Loucy (cell line): ENCODE results near the gene KLHL8.

Experiments
- H2AFZ ChIP-seq: fragments of 200-600 bp; sonication (generic); 2 replicates; pipeline ENCODE4 v1.6.0; 2016; ENCODE audit warnings: antibody characterized with exemption, mild to moderate bottlenecking, low read length, moderate library complexity
- H3F3A ChIP-seq: fragments of 200-600 bp; 2 replicates; pipeline ENCODE4 v1.6.0; 2016; ENCODE audit warnings: antibody characterized with exemption, low read depth, mild to moderate bottlenecking
- H3K27me3 ChIP-seq: fragments of 200-600 bp; sonication (generic); 2 replicates; pipeline ENCODE4 v1.6.1; 2014; ENCODE audit warnings: low read length, mild to moderate bottlenecking; ENCODE audit not compliant: insufficient read depth, poor library complexity, severe bottlenecking
- H3K36me3 ChIP-seq: fragments of 200-600 bp; sonication (generic); 2 replicates; pipeline ENCODE4 v1.6.1; 2016; ENCODE audit warnings: low read length; ENCODE audit not compliant: insufficient read depth
- H3K4me1 ChIP-seq: fragments of 200-600 bp; sonication (generic); 2 replicates; pipeline ENCODE4 v1.5.1; 2014; ENCODE audit warnings: low read length, mild to moderate bottlenecking; ENCODE audit not compliant: insufficient read depth, poor library complexity, severe bottlenecking
- H3K4me2 ChIP-seq: fragments of 200-600 bp; sonication (generic); 2 replicates; pipeline ENCODE4 v1.6.0; 2014; ENCODE audit warnings: antibody characterized with exemption, low read length, low read depth, mild to moderate bottlenecking; ENCODE audit not compliant: poor library complexity, severe bottlenecking
- H3K4me3 ChIP-seq: fragments of 200-600 bp; sonication (generic); 2 replicates; pipeline ENCODE4 v1.5.1; 2014; ENCODE audit warnings: low read length, mild to moderate bottlenecking, mixed read lengths; ENCODE audit not compliant: poor library complexity, severe bottlenecking
- H3K79me2 ChIP-seq: fragments of 200-600 bp; sonication (generic); 2 replicates; pipeline ENCODE4 v1.6.1; 2014; ENCODE audit warnings: low read length; ENCODE audit not compliant: insufficient read depth
- H3K9ac ChIP-seq: fragments of 200-600 bp; sonication (generic); 2 replicates; pipeline ENCODE4 v1.6.0; 2014; ENCODE audit warnings: mild to moderate bottlenecking, low read depth, low read length, moderate library complexity; ENCODE audit not compliant: poor library complexity, severe bottlenecking
- H3K9me2 ChIP-seq: fragments of 200-600 bp; sonication (generic); replicated peaks from 2 replicates; pipeline ENCODE4 v1.6.1; 2016; ENCODE audit warnings: low read depth, low read length, mixed read lengths
- H3K9me3 ChIP-seq: fragments of 200-600 bp; sonication (generic); 2 replicates; pipeline ENCODE4 v1.6.1; 2014; ENCODE audit warnings: mild to moderate bottlenecking, antibody characterized with exemption, low read length, low read depth; ENCODE audit not compliant: insufficient read depth
- H4K20me1 ChIP-seq: fragments of 200-600 bp; sonication (generic); 2 replicates; pipeline ENCODE4 v1.6.0; 2014; ENCODE audit warnings: antibody characterized with exemption, low read length, mild to moderate bottlenecking; ENCODE audit not compliant: insufficient read depth, poor library complexity, severe bottlenecking
- EZH2phosphoT487 ChIP-seq: fragments of 200-600 bp; IDR thresholded peaks from 2 replicates; pipeline ENCODE4 v1.6.1; 2018; ENCODE audit warnings: antibody characterized with exemption, mild to moderate bottlenecking, moderate library complexity, borderline replicate concordance
- TF ChIP-seq, protein P1 (sequence below): fragments of 200-600 bp; sonication (generic); conservative IDR thresholded peaks from 2 replicates; pipeline ENCODE4 v1.5.1; 2014; ENCODE audit warnings: mild to moderate bottlenecking, antibody characterized with exemption, low read length

KLHL8 gene

DNA sequence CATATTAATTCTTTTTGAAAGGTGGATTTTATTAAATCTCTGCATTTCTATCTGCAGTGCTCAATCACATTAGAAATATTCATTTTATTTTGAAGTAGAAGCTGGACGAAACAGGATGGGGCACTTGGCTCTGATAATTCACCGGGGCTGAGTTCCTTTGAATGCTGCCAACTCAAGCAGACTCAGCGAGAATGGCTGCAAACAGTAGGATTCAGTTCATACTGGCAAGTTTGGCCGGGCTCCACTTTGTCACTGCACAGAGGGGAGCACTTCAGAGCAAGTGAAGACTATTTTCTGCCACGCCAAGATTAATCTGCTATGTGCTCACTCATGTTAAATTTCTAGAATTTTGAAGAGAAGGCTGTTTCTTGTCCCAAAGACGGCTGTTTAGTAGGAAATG lies 30.7 kb upstream of the KLHL8 start:
- 0 out of 2 replicates have a peak, but pooled peaks cover 2% of the 10 kb centered on the region for H3K9me3 ChIP-seq
- no peak overlapping the region for H3K9ac ChIP-seq
- H4K20me1 ChIP-seq = no peaks in the 10 kb centered on the region
- no peaks in the 10 kb centered on the region for H3K36me3 ChIP-seq
- H3K4me3 ChIP-seq = no peak overlapping the region
- no peak overlapping the region for H3K4me2 ChIP-seq
- TF ChIP-seq, protein P1, sequence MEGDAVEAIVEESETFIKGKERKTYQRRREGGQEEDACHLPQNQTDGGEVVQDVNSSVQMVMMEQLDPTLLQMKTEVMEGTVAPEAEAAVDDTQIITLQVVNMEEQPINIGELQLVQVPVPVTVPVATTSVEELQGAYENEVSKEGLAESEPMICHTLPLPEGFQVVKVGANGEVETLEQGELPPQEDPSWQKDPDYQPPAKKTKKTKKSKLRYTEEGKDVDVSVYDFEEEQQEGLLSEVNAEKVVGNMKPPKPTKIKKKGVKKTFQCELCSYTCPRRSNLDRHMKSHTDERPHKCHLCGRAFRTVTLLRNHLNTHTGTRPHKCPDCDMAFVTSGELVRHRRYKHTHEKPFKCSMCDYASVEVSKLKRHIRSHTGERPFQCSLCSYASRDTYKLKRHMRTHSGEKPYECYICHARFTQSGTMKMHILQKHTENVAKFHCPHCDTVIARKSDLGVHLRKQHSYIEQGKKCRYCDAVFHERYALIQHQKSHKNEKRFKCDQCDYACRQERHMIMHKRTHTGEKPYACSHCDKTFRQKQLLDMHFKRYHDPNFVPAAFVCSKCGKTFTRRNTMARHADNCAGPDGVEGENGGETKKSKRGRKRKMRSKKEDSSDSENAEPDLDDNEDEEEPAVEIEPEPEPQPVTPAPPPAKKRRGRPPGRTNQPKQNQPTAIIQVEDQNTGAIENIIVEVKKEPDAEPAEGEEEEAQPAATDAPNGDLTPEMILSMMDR = no peak
- no peak for TF ChIP-seq EZH2phosphoT487
- H3K4me1 ChIP-seq = no peaks in the 10 kb centered on the region
- no peak overlapping the region for H2AFZ ChIP-seq
- no peaks in the 10 kb centered on the region for H3K27me3 ChIP-seq
- no peaks in the 10 kb centered on the region for H3F3A ChIP-seq
- H3K79me2 ChIP-seq = no peaks in the 10 kb centered on the region
- no peaks in the 10 kb centered on the region for H3K9me2 ChIP-seq

DNA sequence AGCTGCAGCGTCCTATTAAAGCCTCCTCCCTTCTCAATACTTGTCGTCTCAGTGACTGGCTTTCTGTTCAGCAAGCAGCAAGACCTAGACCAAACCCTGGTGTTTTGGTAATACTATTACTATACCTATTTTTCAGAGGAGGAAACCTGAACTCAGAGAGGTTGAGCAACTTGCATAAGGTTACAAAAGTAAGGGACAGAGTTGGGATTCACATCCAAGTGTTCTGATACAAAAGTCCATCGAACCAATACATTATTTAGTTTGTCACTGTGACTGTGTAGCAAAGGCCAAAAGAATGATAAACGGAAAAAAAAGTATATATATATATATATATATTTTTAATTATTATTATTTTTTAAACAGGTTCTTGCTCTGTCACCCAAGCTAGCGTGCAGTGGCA lies 29.9 kb upstream of the KLHL8 start:
- TF ChIP-seq, protein P1 = no peak
- TF ChIP-seq EZH2phosphoT487 = no peak
- H2AFZ ChIP-seq = no peak overlapping the region
- H3K79me2 ChIP-seq = no peaks in the 10 kb centered on the region
- H3K9ac ChIP-seq = no peak overlapping the region
- no peaks in the 10 kb centered on the region for H3K9me2 ChIP-seq
- H4K20me1 ChIP-seq = no peaks in the 10 kb centered on the region
- no peak overlapping the region for H3K4me2 ChIP-seq
- 0 out of 2 replicates have a peak, but pooled peaks cover 2% of the 10 kb centered on the region for H3K9me3 ChIP-seq
- no peaks in the 10 kb centered on the region for H3K4me1 ChIP-seq
- no peaks in the 10 kb centered on the region for H3K36me3 ChIP-seq
- no peak overlapping the region for H3K4me3 ChIP-seq
- no peaks in the 10 kb centered on the region for H3F3A ChIP-seq
- H3K27me3 ChIP-seq = no peaks in the 10 kb centered on the region

DNA sequence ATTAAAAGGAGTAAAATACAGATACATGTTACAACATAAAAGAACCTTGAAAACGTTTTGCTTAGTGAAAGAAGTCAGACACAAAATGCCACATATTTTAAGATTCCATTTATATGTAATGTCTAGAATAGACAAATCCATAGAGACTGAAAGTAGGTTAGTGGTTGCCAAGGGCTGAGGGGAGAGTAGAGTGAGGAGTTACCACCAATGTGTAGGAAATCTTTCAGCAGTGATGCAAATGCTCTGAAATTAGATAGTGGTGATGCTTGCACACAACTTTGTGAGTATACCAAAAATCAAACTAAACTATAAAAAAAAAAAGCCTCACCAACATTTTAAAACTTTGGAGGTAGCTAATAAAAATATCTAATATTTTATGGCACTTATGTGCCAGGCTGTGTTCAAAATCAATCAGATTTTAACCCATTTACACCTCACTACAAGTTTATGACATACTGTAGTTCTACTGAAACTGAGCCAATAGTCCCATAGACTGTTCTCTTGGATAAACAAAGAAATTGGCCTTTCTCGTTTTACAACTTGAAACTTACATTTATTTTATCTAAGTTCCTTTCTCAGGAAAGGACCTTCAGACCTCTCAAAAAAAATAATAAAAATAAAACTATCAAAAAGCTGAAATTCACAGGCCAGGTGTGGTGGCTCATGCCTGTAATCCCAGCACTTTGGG lies 29.1 kb upstream of the KLHL8 start:
- Histone ChIP-seq H3K4me2 (no peak overlapping the region), H3K27me3 (no peaks in the 10 kb centered on the region), H3K4me3 (no peak overlapping the region), H4K20me1 (no peaks in the 10 kb centered on the region), H3K4me1 (no peaks in the 10 kb centered on the region), H3K9me2 (no peaks in the 10 kb centered on the region), H3F3A (no peaks in the 10 kb centered on the region), H3K79me2 (no peaks in the 10 kb centered on the region), H2AFZ (no peak overlapping the region), H3K9me3 (0 out of 2 replicates have a peak, but pooled peaks cover 4% of the 10 kb centered on the region), H3K36me3 (no peaks in the 10 kb centered on the region), H3K9ac (no peak overlapping the region)
- no peak for TF ChIP-seq EZH2phosphoT487
- TF ChIP-seq, protein P1 = no peak
